ENCODE measurements around the gene RASD2.

DNA sequence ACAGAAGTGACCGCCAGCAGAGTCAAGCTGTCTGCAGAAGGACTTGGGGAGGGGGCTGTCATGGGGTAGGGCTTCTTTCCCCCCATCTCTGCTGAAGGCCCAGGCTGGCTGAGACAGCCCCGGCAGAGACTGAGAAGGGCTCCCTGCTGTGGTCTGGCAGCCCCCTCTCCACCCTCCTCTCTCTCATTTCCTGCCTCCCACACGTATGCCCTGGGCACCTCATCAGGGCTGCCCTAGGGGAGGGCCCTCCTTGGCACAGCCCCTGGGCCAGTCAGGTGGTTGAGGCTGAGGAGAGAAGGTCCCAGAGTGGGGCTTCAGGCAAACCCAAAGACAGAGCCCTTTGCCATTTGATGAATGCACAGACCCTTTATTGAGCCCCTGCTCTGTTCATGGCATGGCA is 3.6 kb downstream of the RASD2 start:
- TF ChIP-seq CTCF (IDR thresholded peaks at IDR 0.05 in 2 of 3, conservative IDR thresholded peaks at IDR 0.05 in 1 of 3; ENCODE audit: borderline replicate concordance in 1 of 3, insufficient read depth in 1 of 3, low read depth in 2 of 3, low read length in 2 of 3) = no peak
- TF ChIP-seq EZH2 (IDR thresholded peaks at IDR 0.05) = no peak
- TF ChIP-seq JUND (IDR thresholded peaks at IDR 0.05) = no peak
- TF ChIP-seq CEBPB (IDR thresholded peaks at IDR 0.05; ENCODE audit: low read depth) = no peak
- TF ChIP-seq REST (IDR thresholded peaks at IDR 0.05; ENCODE audit: low read depth) = no peak
- no peak for TF ChIP-seq POLR2A (IDR thresholded peaks at IDR 0.05; ENCODE audit: borderline replicate concordance, extremely low read depth, insufficient read depth, insufficient read length)
- no peak for TF ChIP-seq EGR1 (IDR thresholded peaks at IDR 0.05; ENCODE audit: low read depth)
- TF ChIP-seq POLR2AphosphoS5 (IDR thresholded peaks at IDR 0.05; ENCODE audit: low read depth, low read length) = no peak
- TF ChIP-seq CBX3 (IDR thresholded peaks at IDR 0.05; ENCODE audit: low read depth) = no peak
- TF ChIP-seq YY1 (IDR thresholded peaks at IDR 0.05; ENCODE audit: extremely low read depth, insufficient replicate concordance, low read depth, low read length) = no peak
- TF ChIP-seq ZNF274 (IDR thresholded peaks at IDR 0.05; ENCODE audit: low read depth, low read length) = no peak

Data from HCT116 (cell line).